Transverse colon (tissue), 3 donors: ENCODE data around the gene PARN.

Source experiments
- EP300 ChIP-seq: sonication (generic); formaldehyde crosslinking; IDR thresholded peaks from one replicate; pipeline ENCODE4 v1.6.1; 2017; ENCODE audit warnings: antibody characterized with exemption, low read depth
- POLR2A ChIP-seq: fragments of 450-650 bp; IDR thresholded peaks from one replicate; pipeline ENCODE4 v1.6.1; 2016; ENCODE audit warnings: antibody characterized with exemption, mild to moderate bottlenecking, moderate library complexity
- TF ChIP-seq, protein P1 (sequence below), 5 experiments: fragments of 200-600 bp in 3 of 5; fragments of 450-650 bp in 2 of 5; sonication (generic) in 3 of 5; IDR thresholded peaks; 1 replicate in 2 of 5; 2 replicates in 3 of 5; pipeline ENCODE4 v1.5.1; 2016 to 2017; ENCODE audit warnings: antibody characterized with exemption in 5 of 5, inconsistent platforms in 3 of 5, mild to moderate bottlenecking in 2 of 5, moderate library complexity in 1 of 5

DNA sequence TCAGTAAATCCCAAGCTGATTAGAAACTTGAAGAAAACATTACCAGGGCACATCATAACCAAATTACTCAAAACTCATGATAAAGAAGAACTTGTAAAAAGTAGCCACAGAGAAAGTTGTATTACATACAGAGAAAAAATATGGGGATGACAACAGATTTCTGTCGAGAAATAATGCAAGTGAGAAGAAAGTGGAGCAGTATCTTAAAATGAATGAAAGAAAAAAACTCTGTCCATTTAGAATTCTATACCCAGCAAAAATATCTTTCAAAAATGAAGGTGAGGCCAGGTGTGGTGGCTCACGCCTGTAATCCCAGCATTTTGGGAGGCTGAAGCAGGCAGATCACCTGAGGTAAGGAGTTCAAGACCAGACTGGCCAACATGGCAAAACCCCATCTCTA is 165.9 kb downstream of the PARN start:
- TF ChIP-seq, protein P1, sequence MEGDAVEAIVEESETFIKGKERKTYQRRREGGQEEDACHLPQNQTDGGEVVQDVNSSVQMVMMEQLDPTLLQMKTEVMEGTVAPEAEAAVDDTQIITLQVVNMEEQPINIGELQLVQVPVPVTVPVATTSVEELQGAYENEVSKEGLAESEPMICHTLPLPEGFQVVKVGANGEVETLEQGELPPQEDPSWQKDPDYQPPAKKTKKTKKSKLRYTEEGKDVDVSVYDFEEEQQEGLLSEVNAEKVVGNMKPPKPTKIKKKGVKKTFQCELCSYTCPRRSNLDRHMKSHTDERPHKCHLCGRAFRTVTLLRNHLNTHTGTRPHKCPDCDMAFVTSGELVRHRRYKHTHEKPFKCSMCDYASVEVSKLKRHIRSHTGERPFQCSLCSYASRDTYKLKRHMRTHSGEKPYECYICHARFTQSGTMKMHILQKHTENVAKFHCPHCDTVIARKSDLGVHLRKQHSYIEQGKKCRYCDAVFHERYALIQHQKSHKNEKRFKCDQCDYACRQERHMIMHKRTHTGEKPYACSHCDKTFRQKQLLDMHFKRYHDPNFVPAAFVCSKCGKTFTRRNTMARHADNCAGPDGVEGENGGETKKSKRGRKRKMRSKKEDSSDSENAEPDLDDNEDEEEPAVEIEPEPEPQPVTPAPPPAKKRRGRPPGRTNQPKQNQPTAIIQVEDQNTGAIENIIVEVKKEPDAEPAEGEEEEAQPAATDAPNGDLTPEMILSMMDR (IDR thresholded peaks at IDR 0.05): no peak
- TF ChIP-seq POLR2A (no peak), EP300 (no peak)
